SK-N-SH (cell line): ENCODE results near the gene ECI1.

ENCODE experiments used
- POLR2AphosphoS5 ChIP-seq: IDR thresholded peaks from 2 replicates; pipeline ENCODE4 v1.6.1; 2012; ENCODE audit warnings: low read depth, low read length
- RFX5 ChIP-seq: IDR thresholded peaks from 2 replicates; pipeline ENCODE4 v1.6.1; 2012; ENCODE audit warnings: mild to moderate bottlenecking, improper control_type of control experiment, low read length
- TAF1 ChIP-seq: IDR thresholded peaks from 2 replicates; pipeline ENCODE4 v1.6.1; 2012; ENCODE audit warnings: low read depth, mild to moderate bottlenecking, low read length, moderate library complexity, borderline replicate concordance
- TEAD4 ChIP-seq: IDR thresholded peaks from 2 replicates; pipeline ENCODE4 v1.4.0; 2012; ENCODE audit warnings: mild to moderate bottlenecking, borderline replicate concordance; ENCODE audit not compliant: insufficient read depth
- YY1 ChIP-seq: IDR thresholded peaks from 2 replicates; pipeline ENCODE4 v1.4.0; 2012; ENCODE audit warnings: low read depth, mild to moderate bottlenecking
- TF ChIP-seq, protein P1 (sequence below): fragments of 200-600 bp; sonication (generic); IDR thresholded peaks from 2 replicates; pipeline ENCODE4 v1.6.1; 2017; ENCODE audit warnings: antibody characterized with exemption, mild to moderate bottlenecking, moderate library complexity
- TF ChIP-seq, protein P2 (sequence below): fragments of 150-350 bp; IDR thresholded peaks from 2 replicates; pipeline ENCODE4 v1.6.1; 2017; ENCODE audit warnings: antibody characterized with exemption, low read length, low read depth, borderline replicate concordance
- TF ChIP-seq, protein P3 (sequence below): IDR thresholded peaks from 2 replicates; pipeline ENCODE4; 2012
- TF ChIP-seq, protein P4 (sequence below): IDR thresholded peaks from 2 replicates; pipeline ENCODE4 v1.4.0; 2012; ENCODE audit warnings: low read depth, borderline replicate concordance

DNA sequence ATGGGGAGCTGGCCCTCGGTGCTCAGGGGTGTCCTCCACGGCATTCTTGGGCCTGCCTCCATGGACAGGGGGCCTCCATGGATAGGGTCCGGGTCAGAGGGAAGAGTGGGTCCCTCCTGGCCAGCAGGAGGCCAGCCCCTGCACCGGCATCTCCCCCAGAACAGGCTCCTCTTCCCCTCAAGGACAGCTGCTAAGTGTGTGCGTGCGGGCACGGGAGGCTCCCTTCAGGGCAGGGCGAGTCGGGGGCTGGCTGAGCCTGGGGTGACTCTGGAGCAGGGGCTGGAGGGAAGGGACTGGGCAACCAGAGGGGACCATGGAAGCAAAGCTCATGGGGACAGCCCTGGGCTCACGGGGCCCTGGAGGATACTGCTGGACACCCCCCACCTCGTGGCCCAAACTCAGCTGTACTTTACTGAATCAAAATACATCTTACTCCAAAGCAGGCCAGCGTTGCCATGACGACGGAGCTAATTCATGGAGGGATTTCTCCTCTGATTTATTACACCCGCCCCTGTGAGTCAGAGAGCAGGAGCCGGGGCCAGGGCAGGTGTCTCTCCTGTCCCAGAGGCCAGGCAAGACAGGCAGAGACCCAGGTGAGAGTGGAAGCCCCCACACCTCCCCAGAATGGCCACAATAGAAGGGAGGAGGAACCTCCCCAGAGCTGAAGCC is 57.1 kb downstream of the ECI1 start:
- TF ChIP-seq, protein P1, sequence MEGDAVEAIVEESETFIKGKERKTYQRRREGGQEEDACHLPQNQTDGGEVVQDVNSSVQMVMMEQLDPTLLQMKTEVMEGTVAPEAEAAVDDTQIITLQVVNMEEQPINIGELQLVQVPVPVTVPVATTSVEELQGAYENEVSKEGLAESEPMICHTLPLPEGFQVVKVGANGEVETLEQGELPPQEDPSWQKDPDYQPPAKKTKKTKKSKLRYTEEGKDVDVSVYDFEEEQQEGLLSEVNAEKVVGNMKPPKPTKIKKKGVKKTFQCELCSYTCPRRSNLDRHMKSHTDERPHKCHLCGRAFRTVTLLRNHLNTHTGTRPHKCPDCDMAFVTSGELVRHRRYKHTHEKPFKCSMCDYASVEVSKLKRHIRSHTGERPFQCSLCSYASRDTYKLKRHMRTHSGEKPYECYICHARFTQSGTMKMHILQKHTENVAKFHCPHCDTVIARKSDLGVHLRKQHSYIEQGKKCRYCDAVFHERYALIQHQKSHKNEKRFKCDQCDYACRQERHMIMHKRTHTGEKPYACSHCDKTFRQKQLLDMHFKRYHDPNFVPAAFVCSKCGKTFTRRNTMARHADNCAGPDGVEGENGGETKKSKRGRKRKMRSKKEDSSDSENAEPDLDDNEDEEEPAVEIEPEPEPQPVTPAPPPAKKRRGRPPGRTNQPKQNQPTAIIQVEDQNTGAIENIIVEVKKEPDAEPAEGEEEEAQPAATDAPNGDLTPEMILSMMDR: no peak
- TF ChIP-seq, protein P2, sequence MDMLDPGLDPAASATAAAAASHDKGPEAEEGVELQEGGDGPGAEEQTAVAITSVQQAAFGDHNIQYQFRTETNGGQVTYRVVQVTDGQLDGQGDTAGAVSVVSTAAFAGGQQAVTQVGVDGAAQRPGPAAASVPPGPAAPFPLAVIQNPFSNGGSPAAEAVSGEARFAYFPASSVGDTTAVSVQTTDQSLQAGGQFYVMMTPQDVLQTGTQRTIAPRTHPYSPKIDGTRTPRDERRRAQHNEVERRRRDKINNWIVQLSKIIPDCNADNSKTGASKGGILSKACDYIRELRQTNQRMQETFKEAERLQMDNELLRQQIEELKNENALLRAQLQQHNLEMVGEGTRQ: no peak
- TF ChIP-seq, protein P3, sequence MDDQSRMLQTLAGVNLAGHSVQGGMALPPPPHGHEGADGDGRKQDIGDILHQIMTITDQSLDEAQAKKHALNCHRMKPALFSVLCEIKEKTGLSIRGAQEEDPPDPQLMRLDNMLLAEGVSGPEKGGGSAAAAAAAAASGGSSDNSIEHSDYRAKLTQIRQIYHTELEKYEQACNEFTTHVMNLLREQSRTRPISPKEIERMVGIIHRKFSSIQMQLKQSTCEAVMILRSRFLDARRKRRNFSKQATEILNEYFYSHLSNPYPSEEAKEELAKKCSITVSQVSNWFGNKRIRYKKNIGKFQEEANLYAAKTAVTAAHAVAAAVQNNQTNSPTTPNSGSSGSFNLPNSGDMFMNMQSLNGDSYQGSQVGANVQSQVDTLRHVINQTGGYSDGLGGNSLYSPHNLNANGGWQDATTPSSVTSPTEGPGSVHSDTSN: no peak
- TF ChIP-seq TAF1 (no peak), YY1 (no peak), POLR2AphosphoS5 (no peak), TEAD4 (no peak), RFX5 (no peak)
- TF ChIP-seq, protein P4, sequence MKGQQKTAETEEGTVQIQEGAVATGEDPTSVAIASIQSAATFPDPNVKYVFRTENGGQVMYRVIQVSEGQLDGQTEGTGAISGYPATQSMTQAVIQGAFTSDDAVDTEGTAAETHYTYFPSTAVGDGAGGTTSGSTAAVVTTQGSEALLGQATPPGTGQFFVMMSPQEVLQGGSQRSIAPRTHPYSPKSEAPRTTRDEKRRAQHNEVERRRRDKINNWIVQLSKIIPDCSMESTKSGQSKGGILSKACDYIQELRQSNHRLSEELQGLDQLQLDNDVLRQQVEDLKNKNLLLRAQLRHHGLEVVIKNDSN: no peak
